ENCODE data around the gene PPM1L.

DNA sequence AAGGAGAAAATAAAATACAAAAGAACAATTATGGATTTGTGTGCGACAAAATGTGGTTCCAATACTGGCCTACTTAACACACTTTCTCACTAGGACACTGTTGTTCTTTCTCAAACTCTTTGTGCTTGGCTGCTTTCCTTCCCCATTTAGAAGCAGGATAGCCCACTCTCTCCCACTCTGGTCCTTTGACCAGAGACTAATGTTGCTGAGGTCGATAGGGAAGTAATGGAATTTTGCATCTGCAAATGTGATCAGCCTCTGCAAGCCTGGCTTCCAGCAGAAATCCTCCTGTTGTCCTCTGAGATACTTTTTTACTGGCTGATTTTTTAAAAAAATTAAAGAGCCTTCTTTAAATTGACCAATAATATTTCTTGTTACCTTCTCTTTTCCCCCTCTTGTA, 71.0 kb downstream of the PPM1L start:
- TF ChIP-seq EZH2 (optimal IDR thresholded peaks at IDR 0.05; ENCODE audit: low read depth, low read length) (no peak), EZH2phosphoT487 (IDR thresholded peaks at IDR 0.05; ENCODE audit: low read length) (no peak)
- TF ChIP-seq, protein P1, sequence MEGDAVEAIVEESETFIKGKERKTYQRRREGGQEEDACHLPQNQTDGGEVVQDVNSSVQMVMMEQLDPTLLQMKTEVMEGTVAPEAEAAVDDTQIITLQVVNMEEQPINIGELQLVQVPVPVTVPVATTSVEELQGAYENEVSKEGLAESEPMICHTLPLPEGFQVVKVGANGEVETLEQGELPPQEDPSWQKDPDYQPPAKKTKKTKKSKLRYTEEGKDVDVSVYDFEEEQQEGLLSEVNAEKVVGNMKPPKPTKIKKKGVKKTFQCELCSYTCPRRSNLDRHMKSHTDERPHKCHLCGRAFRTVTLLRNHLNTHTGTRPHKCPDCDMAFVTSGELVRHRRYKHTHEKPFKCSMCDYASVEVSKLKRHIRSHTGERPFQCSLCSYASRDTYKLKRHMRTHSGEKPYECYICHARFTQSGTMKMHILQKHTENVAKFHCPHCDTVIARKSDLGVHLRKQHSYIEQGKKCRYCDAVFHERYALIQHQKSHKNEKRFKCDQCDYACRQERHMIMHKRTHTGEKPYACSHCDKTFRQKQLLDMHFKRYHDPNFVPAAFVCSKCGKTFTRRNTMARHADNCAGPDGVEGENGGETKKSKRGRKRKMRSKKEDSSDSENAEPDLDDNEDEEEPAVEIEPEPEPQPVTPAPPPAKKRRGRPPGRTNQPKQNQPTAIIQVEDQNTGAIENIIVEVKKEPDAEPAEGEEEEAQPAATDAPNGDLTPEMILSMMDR (IDR thresholded peaks at IDR 0.05; ENCODE audit: low read length) = no peak
